ENCODE measurements around the gene SETD2.
"Not testable (repeated sequence)": the region's sequence is repeated elsewhere in the genome, so short reads cannot be mapped to it uniquely, and the experiment has no call there.

The SETD2 gene

GRCh38 chr3:47028667-47029066, 135.2 kb downstream of the SETD2 start:
- no peak for DNase-seq

- DNase-seq = no peak
These were observed 135.8 kb downstream of the SETD2 start for GRCh38 chr3:47028146-47028545.

- DNase-seq = not testable (repeated sequence)
These were observed 137.5 kb downstream of the SETD2 start for GRCh38 chr3:47026432-47026831.

GRCh38 chr3:47024932-47025331, 139.0 kb downstream of the SETD2 start:
- DNase-seq = no peak

- no peak for DNase-seq
These were observed 141.3 kb downstream of the SETD2 start for GRCh38 chr3:47022641-47023071.

- no peak for DNase-seq
These were observed 143.6 kb downstream of the SETD2 start for GRCh38 chr3:47020311-47020710.

GRCh38 chr3:47019201-47019600, 144.7 kb downstream of the SETD2 start:
- DNase-seq = no peak

GRCh38 chr3:47018269-47018611, 145.7 kb downstream of the SETD2 start:
- no peak for DNase-seq

- no peak for DNase-seq
These were observed 146.2 kb downstream of the SETD2 start for GRCh38 chr3:47017504-47018268.

- DNase-seq = no peak
These were observed 146.9 kb downstream of the SETD2 start for GRCh38 chr3:47016934-47017435.

GRCh38 chr3:47016086-47016933, 147.6 kb downstream of the SETD2 start:
- no peak for DNase-seq

GRCh38 chr3:47015151-47015550, 148.8 kb downstream of the SETD2 start:
- DNase-seq = no peak

- no peak for DNase-seq
These were observed 149.9 kb downstream of the SETD2 start for GRCh38 chr3:47014036-47014435.

- DNase-seq = no peak
These were observed 150.7 kb downstream of the SETD2 start for GRCh38 chr3:47013231-47013630.

- DNase-seq = no peak
These were observed 151.3 kb downstream of the SETD2 start for GRCh38 chr3:47012342-47013230.

- no peak for DNase-seq
These were observed 152.5 kb downstream of the SETD2 start for GRCh38 chr3:47011371-47011770.

GRCh38 chr3:47010910-47011309, 153.0 kb downstream of the SETD2 start:
- DNase-seq = no peak

GRCh38 chr3:47010111-47010712, 153.7 kb downstream of the SETD2 start:
- no peak for DNase-seq

- DNase-seq = no peak
These were observed 154.4 kb downstream of the SETD2 start for GRCh38 chr3:47009225-47010110.

- DNase-seq = no peak
These were observed 155.1 kb downstream of the SETD2 start for GRCh38 chr3:47008851-47009224.

GRCh38 chr3:47008234-47008796, 155.6 kb downstream of the SETD2 start:
- no peak for DNase-seq

All from NCI-H1436 treated with DMSO at 0.1 percent for 48 hours (cell line).